SK-N-SH treated with all-trans-retinoic acid at 6 μM for 48 hours (cell line): ENCODE measurements around the gene FASTKD2.

Source experiments
- ATAC-seq: fragments of 200-7000 bp; cut with Tn5 transposase; 3 replicates; pipeline ENCODE4 v1.9.1; 2020; ENCODE audit warnings: mild to moderate bottlenecking, moderate library complexity
- ARNTL ChIP-seq: fragments of 450-650 bp; formaldehyde crosslinking; IDR thresholded peaks from 2 replicates; pipeline ENCODE4 v1.5.0; 2020; ENCODE audit warnings: low read depth, mild to moderate bottlenecking, moderate library complexity, borderline replicate concordance
- CSDC2 ChIP-seq: fragments of 250-450 bp; sonication (Bioruptor Pico); IDR thresholded peaks from 2 replicates; pipeline ENCODE4 v1.5.0; 2020; ENCODE audit warnings: mild to moderate bottlenecking, moderate library complexity
- ESRRG ChIP-seq: fragments of 250-450 bp; sonication (Bioruptor Pico); IDR thresholded peaks from 2 replicates; pipeline ENCODE4 v1.6.1; 2021; ENCODE audit warnings: mild to moderate bottlenecking
- GLIS3 ChIP-seq: fragments of 250-450 bp; sonication (Bioruptor Pico); IDR thresholded peaks from 2 replicates; pipeline ENCODE4 v1.5.0; 2020; ENCODE audit warnings: mild to moderate bottlenecking, moderate library complexity
- ISL1 ChIP-seq: fragments of 250-450 bp; sonication (Bioruptor Pico); IDR thresholded peaks from 2 replicates; pipeline ENCODE4 v2.1.2; 2022; ENCODE audit warnings: mild to moderate bottlenecking, moderate library complexity
- OSR1 ChIP-seq: fragments of 250-450 bp; sonication (Bioruptor Pico); IDR thresholded peaks from 2 replicates; pipeline ENCODE4 v1.8.0; 2022; ENCODE audit warnings: moderate library complexity, mild to moderate bottlenecking, inconsistent platforms
- RARB ChIP-seq: fragments of 250-450 bp; sonication (Bioruptor Pico); IDR thresholded peaks from 2 replicates; pipeline ENCODE4 v1.8.0; 2021; ENCODE audit warnings: mild to moderate bottlenecking, moderate library complexity
- SNAI2 ChIP-seq: fragments of 250-450 bp; sonication (Bioruptor Pico); IDR thresholded peaks from 2 replicates; pipeline ENCODE4 v1.5.0; 2020; ENCODE audit warnings: mild to moderate bottlenecking, moderate library complexity
- TCF4 ChIP-seq: fragments of 250-450 bp; sonication (Bioruptor Pico); IDR thresholded peaks from 2 replicates; pipeline ENCODE4 v1.8.0; 2021; ENCODE audit warnings: mild to moderate bottlenecking, moderate library complexity, borderline replicate concordance
- TOX ChIP-seq: fragments of 250-450 bp; sonication (Bioruptor Pico); IDR thresholded peaks from 2 replicates; pipeline ENCODE4 v1.8.0; 2021; ENCODE audit warnings: mild to moderate bottlenecking, moderate library complexity, borderline replicate concordance
- ZC3H10 ChIP-seq: fragments of 250-450 bp; sonication (Bioruptor Pico); IDR thresholded peaks from 2 replicates; pipeline ENCODE4 v1.5.1; 2021; ENCODE audit warnings: mild to moderate bottlenecking, moderate library complexity
- ZFP3 ChIP-seq: fragments of 250-450 bp; sonication (Bioruptor Pico); IDR thresholded peaks from 2 replicates; pipeline ENCODE4 v1.5.0; 2020; ENCODE audit warnings: mild to moderate bottlenecking, moderate library complexity
- ZFP30 ChIP-seq: fragments of 450-650 bp; formaldehyde crosslinking; IDR thresholded peaks from 2 replicates; pipeline ENCODE4 v1.5.0; 2022; ENCODE audit warnings: mild to moderate bottlenecking, moderate library complexity
- ZNF565 ChIP-seq: fragments of 450-650 bp; formaldehyde crosslinking; conservative IDR thresholded peaks from 2 replicates; pipeline ENCODE4 v1.5.0; 2020; ENCODE audit warnings: low read depth, mild to moderate bottlenecking, moderate library complexity
- ZNF8 ChIP-seq: fragments of 450-650 bp; formaldehyde crosslinking; IDR thresholded peaks from 2 replicates; pipeline ENCODE4 v1.5.0; 2020; ENCODE audit warnings: mild to moderate bottlenecking, moderate library complexity
- TF ChIP-seq, protein P1 (sequence below): fragments of 250-450 bp; sonication (Bioruptor Pico); IDR thresholded peaks from 2 replicates; pipeline ENCODE4 v1.8.0; 2020; ENCODE audit warnings: mild to moderate bottlenecking, moderate library complexity, borderline replicate concordance
- TF ChIP-seq, protein P2 (sequence below): fragments of 250-450 bp; sonication (Bioruptor Pico); IDR thresholded peaks from 2 replicates; pipeline ENCODE4 v1.8.0; 2021; ENCODE audit warnings: low read depth, mild to moderate bottlenecking, moderate library complexity, borderline replicate concordance
- TF ChIP-seq, protein P3 (sequence below): fragments of 250-450 bp; sonication (Bioruptor Pico); IDR thresholded peaks from 2 replicates; pipeline ENCODE4 v1.5.0; 2020; ENCODE audit warnings: mild to moderate bottlenecking, moderate library complexity
- TF ChIP-seq, protein P4 (sequence below): fragments of 250-450 bp; sonication (Bioruptor Pico); IDR thresholded peaks from 2 replicates; pipeline ENCODE4 v1.5.1; 2020; ENCODE audit warnings: low read depth, mild to moderate bottlenecking, moderate library complexity
- TF ChIP-seq, protein P5 (sequence below): fragments of 250-450 bp; sonication (Bioruptor Pico); IDR thresholded peaks from 2 replicates; pipeline ENCODE4 v1.5.1; 2021; ENCODE audit warnings: mild to moderate bottlenecking, moderate library complexity

FASTKD2 gene

DNA sequence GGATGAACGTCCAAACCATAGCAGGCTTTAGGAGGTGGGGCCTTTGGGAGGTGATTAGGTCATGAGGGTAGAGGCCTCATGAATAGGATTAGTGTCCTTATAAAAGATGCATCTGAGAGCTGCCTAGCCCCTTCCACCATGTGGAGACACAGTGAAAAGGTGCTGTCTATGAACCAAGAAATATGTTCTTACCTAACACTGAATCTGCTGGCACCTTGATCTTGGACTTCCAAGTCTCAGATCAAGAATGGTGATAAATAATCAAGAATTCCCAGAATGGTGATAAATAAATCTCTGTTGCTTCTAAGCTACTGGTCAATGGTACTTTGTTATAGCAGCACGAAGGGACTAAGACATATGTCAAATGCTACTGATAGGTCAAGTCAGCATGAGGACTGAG, 32.1 kb upstream of the FASTKD2 start:
- no peak for ATAC-seq
- TF ChIP-seq TOX (CRISPR knock-in tag) = no peak
- no peak for TF ChIP-seq SNAI2

DNA sequence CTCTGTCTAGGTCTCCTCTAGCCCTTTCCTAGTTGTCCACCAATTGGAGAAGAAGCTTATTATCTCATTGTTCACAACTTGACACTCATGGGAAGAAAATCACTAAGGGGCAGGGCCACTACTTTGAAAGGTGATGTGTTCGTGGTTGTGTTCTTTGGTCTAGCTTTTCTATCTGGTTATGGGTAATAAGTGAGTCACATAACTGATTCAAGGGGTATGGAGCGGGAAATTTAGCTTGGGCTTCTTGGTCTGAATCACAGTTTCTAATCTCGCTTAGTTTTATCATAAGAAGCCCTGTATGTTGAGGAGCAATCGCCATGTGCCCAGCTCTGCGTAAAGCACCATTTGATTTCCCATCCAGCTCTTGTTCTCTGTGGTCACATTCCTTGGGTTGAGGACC, 28.5 kb upstream of the FASTKD2 start:
- ATAC-seq = no peak
- TF ChIP-seq ZFP3 (CRISPR knock-in tag) (no peak), ESRRG (CRISPR knock-in tag) (no peak)
- TF ChIP-seq, all 23 proteins: peak for 0

DNA sequence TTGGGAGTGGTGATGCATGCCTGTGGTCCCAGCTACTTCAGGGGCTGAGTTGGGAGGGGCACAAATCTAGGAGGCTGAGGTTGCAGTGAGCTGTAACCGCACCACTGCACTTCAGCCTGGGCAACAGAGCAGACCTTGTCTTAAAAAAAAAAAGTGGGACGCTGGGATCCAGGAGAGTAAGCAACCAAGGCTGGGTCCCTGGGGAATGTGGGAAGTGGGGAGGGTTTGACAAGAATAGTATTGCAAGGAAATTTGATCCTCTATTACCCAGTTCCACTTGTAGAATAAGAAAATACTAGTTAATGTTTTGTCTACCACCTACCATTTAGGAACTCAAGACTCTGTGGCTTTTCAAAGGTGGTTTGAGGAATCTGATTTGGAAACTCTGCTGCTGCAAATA, 26.1 kb upstream of the FASTKD2 start:
- TF ChIP-seq ZNF565 (no peak), TCF4 (CRISPR knock-in tag) (no peak), TOX (CRISPR knock-in tag) (no peak), CSDC2 (no peak), ZNF8 (CRISPR knock-in tag) (no peak), ZFP3 (CRISPR knock-in tag) (no peak), ARNTL (CRISPR knock-in tag) (no peak), OSR1 (no peak), ZC3H10 (no peak), ZFP30 (CRISPR knock-in tag) (no peak), ISL1 (CRISPR knock-in tag) (no peak)
- TF ChIP-seq, protein P1, sequence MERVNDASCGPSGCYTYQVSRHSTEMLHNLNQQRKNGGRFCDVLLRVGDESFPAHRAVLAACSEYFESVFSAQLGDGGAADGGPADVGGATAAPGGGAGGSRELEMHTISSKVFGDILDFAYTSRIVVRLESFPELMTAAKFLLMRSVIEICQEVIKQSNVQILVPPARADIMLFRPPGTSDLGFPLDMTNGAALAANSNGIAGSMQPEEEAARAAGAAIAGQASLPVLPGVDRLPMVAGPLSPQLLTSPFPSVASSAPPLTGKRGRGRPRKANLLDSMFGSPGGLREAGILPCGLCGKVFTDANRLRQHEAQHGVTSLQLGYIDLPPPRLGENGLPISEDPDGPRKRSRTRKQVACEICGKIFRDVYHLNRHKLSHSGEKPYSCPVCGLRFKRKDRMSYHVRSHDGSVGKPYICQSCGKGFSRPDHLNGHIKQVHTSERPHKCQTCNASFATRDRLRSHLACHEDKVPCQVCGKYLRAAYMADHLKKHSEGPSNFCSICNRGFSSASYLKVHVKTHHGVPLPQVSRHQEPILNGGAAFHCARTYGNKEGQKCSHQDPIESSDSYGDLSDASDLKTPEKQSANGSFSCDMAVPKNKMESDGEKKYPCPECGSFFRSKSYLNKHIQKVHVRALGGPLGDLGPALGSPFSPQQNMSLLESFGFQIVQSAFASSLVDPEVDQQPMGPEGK = no peak
- TF ChIP-seq, protein P2, sequence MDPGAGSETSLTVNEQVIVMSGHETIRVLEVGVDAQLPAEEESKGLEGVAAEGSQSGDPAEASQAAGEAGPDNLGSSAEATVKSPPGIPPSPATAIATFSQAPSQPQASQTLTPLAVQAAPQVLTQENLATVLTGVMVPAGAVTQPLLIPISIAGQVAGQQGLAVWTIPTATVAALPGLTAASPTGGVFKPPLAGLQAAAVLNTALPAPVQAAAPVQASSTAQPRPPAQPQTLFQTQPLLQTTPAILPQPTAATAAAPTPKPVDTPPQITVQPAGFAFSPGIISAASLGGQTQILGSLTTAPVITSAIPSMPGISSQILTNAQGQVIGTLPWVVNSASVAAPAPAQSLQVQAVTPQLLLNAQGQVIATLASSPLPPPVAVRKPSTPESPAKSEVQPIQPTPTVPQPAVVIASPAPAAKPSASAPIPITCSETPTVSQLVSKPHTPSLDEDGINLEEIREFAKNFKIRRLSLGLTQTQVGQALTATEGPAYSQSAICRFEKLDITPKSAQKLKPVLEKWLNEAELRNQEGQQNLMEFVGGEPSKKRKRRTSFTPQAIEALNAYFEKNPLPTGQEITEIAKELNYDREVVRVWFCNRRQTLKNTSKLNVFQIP (CRISPR knock-in tag) = no peak
- TF ChIP-seq, protein P3, sequence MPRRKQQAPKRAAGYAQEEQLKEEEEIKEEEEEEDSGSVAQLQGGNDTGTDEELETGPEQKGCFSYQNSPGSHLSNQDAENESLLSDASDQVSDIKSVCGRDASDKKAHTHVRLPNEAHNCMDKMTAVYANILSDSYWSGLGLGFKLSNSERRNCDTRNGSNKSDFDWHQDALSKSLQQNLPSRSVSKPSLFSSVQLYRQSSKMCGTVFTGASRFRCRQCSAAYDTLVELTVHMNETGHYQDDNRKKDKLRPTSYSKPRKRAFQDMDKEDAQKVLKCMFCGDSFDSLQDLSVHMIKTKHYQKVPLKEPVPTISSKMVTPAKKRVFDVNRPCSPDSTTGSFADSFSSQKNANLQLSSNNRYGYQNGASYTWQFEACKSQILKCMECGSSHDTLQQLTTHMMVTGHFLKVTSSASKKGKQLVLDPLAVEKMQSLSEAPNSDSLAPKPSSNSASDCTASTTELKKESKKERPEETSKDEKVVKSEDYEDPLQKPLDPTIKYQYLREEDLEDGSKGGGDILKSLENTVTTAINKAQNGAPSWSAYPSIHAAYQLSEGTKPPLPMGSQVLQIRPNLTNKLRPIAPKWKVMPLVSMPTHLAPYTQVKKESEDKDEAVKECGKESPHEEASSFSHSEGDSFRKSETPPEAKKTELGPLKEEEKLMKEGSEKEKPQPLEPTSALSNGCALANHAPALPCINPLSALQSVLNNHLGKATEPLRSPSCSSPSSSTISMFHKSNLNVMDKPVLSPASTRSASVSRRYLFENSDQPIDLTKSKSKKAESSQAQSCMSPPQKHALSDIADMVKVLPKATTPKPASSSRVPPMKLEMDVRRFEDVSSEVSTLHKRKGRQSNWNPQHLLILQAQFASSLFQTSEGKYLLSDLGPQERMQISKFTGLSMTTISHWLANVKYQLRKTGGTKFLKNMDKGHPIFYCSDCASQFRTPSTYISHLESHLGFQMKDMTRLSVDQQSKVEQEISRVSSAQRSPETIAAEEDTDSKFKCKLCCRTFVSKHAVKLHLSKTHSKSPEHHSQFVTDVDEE (CRISPR knock-in tag) = no peak
- ATAC-seq = no peak

DNA sequence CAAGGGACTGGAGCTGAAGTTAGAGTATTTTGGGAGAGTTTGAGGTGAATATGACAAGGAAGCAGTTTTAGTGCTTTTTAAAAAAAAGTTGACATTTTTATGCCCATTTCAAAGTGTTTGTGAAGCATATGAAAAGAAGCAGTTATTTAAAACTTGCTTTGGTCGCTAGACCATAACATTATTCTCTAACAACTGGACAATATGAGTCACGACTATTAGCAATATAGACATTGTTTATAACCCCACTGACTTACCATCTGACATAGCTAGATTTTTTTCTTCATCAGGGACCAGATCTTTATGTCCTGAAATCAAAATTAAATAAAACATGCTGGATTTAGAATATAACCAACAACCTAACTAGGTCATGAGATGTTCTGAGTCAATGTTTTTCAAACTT, 24.6 kb upstream of the FASTKD2 start:
- ATAC-seq = no peak
- TF ChIP-seq ISL1 (CRISPR knock-in tag) (no peak), GLIS3 (CRISPR knock-in tag) (no peak), ZFP3 (CRISPR knock-in tag) (no peak), ARNTL (CRISPR knock-in tag) (no peak), TCF4 (CRISPR knock-in tag) (no peak), RARB (CRISPR knock-in tag) (no peak), ZNF8 (CRISPR knock-in tag) (no peak), ZFP30 (CRISPR knock-in tag) (no peak), SNAI2 (no peak), ZNF565 (no peak), TOX (CRISPR knock-in tag) (no peak), OSR1 (no peak), ESRRG (CRISPR knock-in tag) (no peak)
- TF ChIP-seq, protein P2 (CRISPR knock-in tag) = no peak
- TF ChIP-seq, protein P4, sequence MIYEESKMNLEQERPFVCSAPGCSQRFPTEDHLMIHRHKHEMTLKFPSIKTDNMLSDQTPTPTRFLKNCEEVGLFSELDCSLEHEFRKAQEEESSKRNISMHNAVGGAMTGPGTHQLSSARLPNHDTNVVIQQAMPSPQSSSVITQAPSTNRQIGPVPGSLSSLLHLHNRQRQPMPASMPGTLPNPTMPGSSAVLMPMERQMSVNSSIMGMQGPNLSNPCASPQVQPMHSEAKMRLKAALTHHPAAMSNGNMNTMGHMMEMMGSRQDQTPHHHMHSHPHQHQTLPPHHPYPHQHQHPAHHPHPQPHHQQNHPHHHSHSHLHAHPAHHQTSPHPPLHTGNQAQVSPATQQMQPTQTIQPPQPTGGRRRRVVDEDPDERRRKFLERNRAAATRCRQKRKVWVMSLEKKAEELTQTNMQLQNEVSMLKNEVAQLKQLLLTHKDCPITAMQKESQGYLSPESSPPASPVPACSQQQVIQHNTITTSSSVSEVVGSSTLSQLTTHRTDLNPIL (CRISPR knock-in tag) = no peak
- TF ChIP-seq, protein P5, sequence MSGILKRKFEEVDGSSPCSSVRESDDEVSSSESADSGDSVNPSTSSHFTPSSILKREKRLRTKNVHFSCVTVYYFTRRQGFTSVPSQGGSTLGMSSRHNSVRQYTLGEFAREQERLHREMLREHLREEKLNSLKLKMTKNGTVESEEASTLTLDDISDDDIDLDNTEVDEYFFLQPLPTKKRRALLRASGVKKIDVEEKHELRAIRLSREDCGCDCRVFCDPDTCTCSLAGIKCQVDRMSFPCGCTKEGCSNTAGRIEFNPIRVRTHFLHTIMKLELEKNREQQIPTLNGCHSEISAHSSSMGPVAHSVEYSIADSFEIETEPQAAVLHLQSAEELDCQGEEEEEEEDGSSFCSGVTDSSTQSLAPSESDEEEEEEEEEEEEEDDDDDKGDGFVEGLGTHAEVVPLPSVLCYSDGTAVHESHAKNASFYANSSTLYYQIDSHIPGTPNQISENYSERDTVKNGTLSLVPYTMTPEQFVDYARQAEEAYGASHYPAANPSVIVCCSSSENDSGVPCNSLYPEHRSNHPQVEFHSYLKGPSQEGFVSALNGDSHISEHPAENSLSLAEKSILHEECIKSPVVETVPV (CRISPR knock-in tag) = no peak
- TF ChIP-seq, protein P1 = no peak
